Ovary (tissue), 9 donors: Measurements from ENCODE around the gene SMCO4. TPM values are rescaled to one million over a fixed set of nuclear protein-coding genes. Genes with fewer than 3 reads are reported as not detected.

Source experiments
- DNase-seq, 5 donors: peaks; one replicate each; pipeline ENCODE4 v3.0.0-alpha.2; 2019 to 2020
- H3K27ac ChIP-seq, 2 donors: fragments of 200-600 bp; one replicate each; pipeline versions ENCODE4 v1.5.1 to v1.8.0; 2019 to 2022
- H3K27me3 ChIP-seq: fragments of 200-600 bp; one replicate; pipeline ENCODE4 v1.8.0; 2022
- H3K36me3 ChIP-seq: fragments of 200-600 bp; sonication (generic); one replicate; pipeline ENCODE4 v1.5.1; 2019
- H3K4me1 ChIP-seq: one replicate; pipeline ENCODE4 v1.8.1; 2013; ENCODE audit warnings: mild to moderate bottlenecking, moderate library complexity; ENCODE audit not compliant: insufficient read depth
- H3K4me3 ChIP-seq: fragments of 200-600 bp; sonication (generic); one replicate; pipeline ENCODE4 v1.5.1; 2017
- H3K9me3 ChIP-seq, 2 donors: fragments of 200-600 bp in 1 of 2; sonication (generic) in 1 of 2; one replicate each; pipeline versions ENCODE4 v1.5.1 to v1.8.1; 2013 to 2019; ENCODE audit warnings: mild to moderate bottlenecking in 1 of 2, moderate library complexity in 1 of 2
- EP300 ChIP-seq: sonication (generic); formaldehyde crosslinking; IDR thresholded peaks from one replicate; pipeline ENCODE4 v1.6.1; 2017; ENCODE audit warnings: antibody characterized with exemption
- POLR2A ChIP-seq: fragments of 450-650 bp; IDR thresholded peaks from one replicate; pipeline ENCODE4 v1.6.1; 2017; ENCODE audit warnings: antibody characterized with exemption, mild to moderate bottlenecking, moderate library complexity
- WGBS, 3 donors: extraction: QIAGEN DNeasy Blood & Tissue Kit in 1 of 3; methylation state at CpG; one replicate each; pipeline versions ENCODE4 v1.1.5 to v1.1.7; 2013 to 2017; 5-methylcytosine and 5-hydroxymethylcytosine counted together
- intact Hi-C, 4 donors: fragments of 100-400 bp; cut with DNase I; formaldehyde crosslinking; loops; one replicate each; pipeline versions ENCODE4 v1.11.0 to v1.15.1; 2022 to 2023
- polyA plus RNA-seq, 2 donors: library from polyadenylated mRNA; stranded (reverse); fragments of 200-250 nt in 1 of 2; fragments of 350-450 nt in 1 of 2; fragmentation: Illumina TruSeq in 1 of 2; extraction: RNeasy Lipid Tissue Mini Kit (QIAGEN cat#74804) in 1 of 2; gene quantifications; one replicate each; pipeline ENCODE4 v1.2.3, GENCODE V29; 2013 to 2014
- total RNA-seq, 7 donors: library from RNA; depleted of rRNA in 2 of 7; stranded (reverse); fragments of >200 nt in 2 of 7; fragmentation: NEBNext Ultra II Directional in 3 of 7; extraction: Animal tissue kit (Norgen Biotek cat#: 25700) in 3 of 7; gene quantifications; one replicate each; pipeline versions ENCODE4 v1.1.0 to v1.2.4, GENCODE V29; 2016 to 2023
- TF ChIP-seq, protein P1 (sequence below), 3 donors: fragments of 450-650 bp in 2 of 3; fragments of 200-600 bp in 1 of 3; IDR thresholded peaks; one replicate each; pipeline versions ENCODE4 v1.5.1 to v1.8.0; 2016 to 2022; ENCODE audit warnings: antibody characterized with exemption in 3 of 3, mild to moderate bottlenecking in 1 of 3
- donor health status: DM: no; HTN: no; CAD: no; lungs with moderate emphysema.
- donor health status: DM: no; HTN: no; CAD: no.
- donor health status: Bipolar disorder and iron deficiency.
- donor health status: DM: yes; HTN: yes; CAD: no.
- donor health status: DM: no; HTN: no; CAD: no.
- donor health status: DM: yes; HTN: yes; CAD: no.

SMCO4 gene
- total and polyA plus RNA-seq, 9 donors = 10.8 to 52.7 (median 20.2) TPM

DNA sequence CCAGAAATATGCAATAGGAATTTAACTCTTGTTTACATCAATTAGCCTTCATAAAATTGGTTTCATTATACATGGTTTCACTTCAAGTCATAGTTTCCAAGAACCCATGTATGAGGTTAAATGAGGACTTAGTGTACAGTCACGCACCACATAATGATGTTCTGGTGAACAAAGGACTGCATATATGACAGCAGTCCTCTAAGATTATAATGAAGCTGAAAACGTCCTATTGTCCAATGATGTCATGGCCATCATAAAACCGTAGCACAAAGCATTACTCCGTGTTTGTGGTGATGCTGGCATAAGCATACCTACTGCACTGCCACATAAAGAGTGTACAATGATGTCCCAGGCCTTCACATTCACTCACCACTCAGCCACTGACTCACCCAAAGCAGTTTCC is 31.1 kb downstream of the SMCO4 start:
- intact Hi-C loops = no loop called here
- H3K4me3 ChIP-seq = no peak overlapping the region
- no peaks in the 10 kb centered on the region for H3K4me1 ChIP-seq
- no peaks in the 10 kb centered on the region for H3K27me3 ChIP-seq
- no peaks in the 10 kb centered on the region for H3K9me3 ChIP-seq
- WGBS, 3 donors = 87 to 89% (median 89%) methylated on average over 4 of the region's 4 CpGs
- DNase-seq = no peak
- H3K27ac ChIP-seq = no peak overlapping the region
- H3K36me3 ChIP-seq = no peaks in the 10 kb centered on the region
- TF ChIP-seq EP300 (no peak), POLR2A (no peak)
- TF ChIP-seq, protein P1, sequence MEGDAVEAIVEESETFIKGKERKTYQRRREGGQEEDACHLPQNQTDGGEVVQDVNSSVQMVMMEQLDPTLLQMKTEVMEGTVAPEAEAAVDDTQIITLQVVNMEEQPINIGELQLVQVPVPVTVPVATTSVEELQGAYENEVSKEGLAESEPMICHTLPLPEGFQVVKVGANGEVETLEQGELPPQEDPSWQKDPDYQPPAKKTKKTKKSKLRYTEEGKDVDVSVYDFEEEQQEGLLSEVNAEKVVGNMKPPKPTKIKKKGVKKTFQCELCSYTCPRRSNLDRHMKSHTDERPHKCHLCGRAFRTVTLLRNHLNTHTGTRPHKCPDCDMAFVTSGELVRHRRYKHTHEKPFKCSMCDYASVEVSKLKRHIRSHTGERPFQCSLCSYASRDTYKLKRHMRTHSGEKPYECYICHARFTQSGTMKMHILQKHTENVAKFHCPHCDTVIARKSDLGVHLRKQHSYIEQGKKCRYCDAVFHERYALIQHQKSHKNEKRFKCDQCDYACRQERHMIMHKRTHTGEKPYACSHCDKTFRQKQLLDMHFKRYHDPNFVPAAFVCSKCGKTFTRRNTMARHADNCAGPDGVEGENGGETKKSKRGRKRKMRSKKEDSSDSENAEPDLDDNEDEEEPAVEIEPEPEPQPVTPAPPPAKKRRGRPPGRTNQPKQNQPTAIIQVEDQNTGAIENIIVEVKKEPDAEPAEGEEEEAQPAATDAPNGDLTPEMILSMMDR (IDR thresholded peaks at IDR 0.05) = no peak

DNA sequence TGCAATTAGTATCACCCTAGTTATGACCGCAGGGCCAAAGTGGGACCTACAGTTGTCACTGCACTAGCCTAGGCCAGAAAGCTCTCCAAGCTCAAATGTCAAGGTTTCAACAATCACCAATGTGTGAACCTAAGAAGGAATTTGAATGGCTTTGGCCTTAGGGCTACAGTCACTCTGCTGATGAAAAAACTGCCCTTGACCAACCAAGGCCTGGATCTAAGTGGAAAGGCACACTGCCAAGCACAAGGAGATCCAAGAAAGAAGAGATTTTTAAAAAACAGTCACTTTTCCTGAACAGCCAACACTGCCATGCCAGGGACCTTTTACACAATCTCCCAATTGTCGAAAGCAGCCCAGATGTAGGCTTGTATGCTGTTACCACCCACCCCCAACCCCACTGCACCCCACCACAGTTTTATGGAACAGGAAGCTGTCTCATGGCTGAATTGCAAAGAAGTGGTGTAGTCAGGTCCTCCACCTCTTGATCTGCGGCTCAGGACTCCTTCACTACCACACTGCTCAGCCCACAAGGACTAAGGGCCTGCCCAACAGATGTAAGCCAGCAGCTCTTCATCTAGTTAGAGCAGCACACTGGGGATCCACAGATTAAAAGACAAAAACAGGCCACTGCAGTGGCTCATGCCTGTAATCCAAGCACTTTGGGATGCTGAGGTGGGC is 32.9 kb downstream of the SMCO4 start:
- H3K27me3 ChIP-seq = no peaks in the 10 kb centered on the region
- no peaks in the 10 kb centered on the region for H3K4me1 ChIP-seq
- H3K4me3 ChIP-seq = no peak overlapping the region
- no peak for DNase-seq
- H3K27ac ChIP-seq = no peak overlapping the region
- 93 to 98% (median 94%) methylated on average over 3 of the region's 3 CpGs for WGBS, 3 donors
- H3K9me3 ChIP-seq = no peaks in the 10 kb centered on the region
- intact Hi-C loops = no loop called here
- TF ChIP-seq POLR2A = no peak
- TF ChIP-seq, protein P1 (IDR thresholded peaks at IDR 0.05) = no peak
- no peak for TF ChIP-seq EP300
- no peaks in the 10 kb centered on the region for H3K36me3 ChIP-seq

DNA sequence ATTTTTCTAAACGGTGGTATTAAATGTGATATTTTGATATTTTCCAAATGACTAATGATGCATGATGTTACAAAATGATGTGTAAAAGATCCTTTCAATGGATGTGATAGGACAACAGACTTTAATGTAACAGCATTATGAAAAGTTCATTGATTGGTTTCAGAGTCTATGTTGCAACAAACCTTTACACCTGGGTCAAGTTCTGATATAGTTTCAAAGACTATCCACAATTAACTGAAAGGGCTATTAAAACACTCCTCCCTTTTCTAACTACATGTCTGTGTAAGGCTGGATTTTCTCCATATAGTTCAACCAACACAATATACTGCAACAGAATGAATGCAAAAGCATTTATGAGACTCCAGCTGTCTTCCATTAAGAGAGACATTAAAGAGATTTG is 35.7 kb downstream of the SMCO4 start:
- no peak for DNase-seq
- Histone ChIP-seq H3K27ac (no peak overlapping the region), H3K4me1 (no peaks in the 10 kb centered on the region), H3K4me3 (no peak overlapping the region), H3K9me3 (no peaks in the 10 kb centered on the region), H3K36me3 (no peaks in the 10 kb centered on the region), H3K27me3 (no peaks in the 10 kb centered on the region)
- TF ChIP-seq POLR2A = no peak
- no peak for TF ChIP-seq EP300
- TF ChIP-seq, protein P1 (IDR thresholded peaks at IDR 0.05) = no peak
- 48 to 77% (median 53%) methylated on average over 1 of the region's 1 CpG for WGBS, 3 donors
- intact Hi-C loops = no loop called here

DNA sequence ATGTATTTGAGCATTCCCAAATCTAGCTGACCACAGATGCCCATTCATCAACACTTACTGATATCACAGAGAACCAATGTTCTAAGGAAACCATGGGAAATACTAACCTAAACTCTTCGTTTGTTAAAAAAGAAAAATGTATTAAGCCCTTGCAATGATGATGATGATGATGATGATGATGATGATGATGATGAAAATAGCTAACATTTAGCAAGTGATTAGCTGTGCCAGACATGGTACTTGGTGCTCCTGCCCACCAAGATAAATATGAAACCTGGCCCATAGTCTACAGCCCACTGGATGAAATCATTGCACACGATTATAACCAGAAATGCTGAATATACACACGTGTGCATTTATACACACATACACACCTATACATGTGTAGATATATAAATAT is 37.5 kb downstream of the SMCO4 start:
- no peak overlapping the region for H3K4me3 ChIP-seq
- no peak overlapping the region for H3K27ac ChIP-seq
- no peak for DNase-seq
- no peaks in the 10 kb centered on the region for H3K27me3 ChIP-seq
- no peaks in the 10 kb centered on the region for H3K36me3 ChIP-seq
- TF ChIP-seq EP300 = no peak
- H3K9me3 ChIP-seq = no peaks in the 10 kb centered on the region
- intact Hi-C loops = no loop called here
- WGBS, 3 donors = 79 to 95% (median 91%) methylated on average over 3 of the region's 3 CpGs
- no peaks in the 10 kb centered on the region for H3K4me1 ChIP-seq
